Measurements from ENCODE around the gene TPRA1.
A peak's percentile ranks its signal among the peaks of the same experiment; 100 is the strongest.

Gene TPRA1

DNA sequence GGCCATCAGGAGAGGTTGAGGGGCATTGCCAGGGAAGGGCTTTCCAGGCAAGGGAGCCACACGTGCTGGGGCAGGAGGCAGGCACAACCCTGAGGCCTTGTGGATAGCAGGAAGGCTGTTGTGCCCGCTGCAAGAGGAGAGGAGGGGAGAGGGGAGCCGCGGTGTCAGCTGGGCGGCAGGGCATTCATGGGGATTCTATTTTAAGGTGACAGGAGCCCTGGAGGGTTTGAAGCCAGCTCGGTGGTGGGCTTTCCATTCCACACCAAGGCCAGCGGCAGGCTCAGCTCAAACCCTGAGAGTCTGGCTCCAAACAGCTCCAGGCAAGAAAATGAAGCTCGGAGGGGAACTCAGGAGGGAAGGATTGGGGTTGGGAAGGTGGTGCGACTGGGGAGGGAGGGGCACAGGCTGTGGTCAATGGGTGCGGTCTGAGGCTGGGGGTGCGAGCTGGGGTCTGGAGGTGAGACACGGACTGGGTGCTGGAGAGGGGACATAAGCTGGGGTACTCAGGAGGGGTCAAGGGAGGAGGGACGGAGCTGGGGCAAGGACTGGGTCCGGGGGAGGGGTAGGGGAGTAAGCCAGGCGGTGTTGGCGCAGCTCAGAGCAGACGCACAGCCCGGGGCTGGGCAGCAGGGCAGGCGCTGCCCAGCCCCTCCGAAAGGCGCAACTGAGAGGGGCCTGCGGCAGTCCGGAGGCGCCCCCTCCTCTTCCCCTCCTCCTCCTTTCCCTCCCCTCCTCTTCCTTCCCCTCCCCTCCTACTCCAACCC, 43.4 kb downstream of the TPRA1 start:
- peak; percentile 7; the same call in 2 of the 3 replicates for ATAC-seq
- TF ChIP-seq TOX (CRISPR knock-in tag; IDR thresholded peaks at IDR 0.05; ENCODE audit: borderline replicate concordance), result no peak

- TF ChIP-seq RARB (CRISPR knock-in tag; IDR thresholded peaks at IDR 0.05) (no peak), ZNF70 (CRISPR knock-in tag; IDR thresholded peaks at IDR 0.05) (no peak), PPARA (CRISPR knock-in tag; IDR thresholded peaks at IDR 0.05; ENCODE audit: borderline replicate concordance) (no peak), CREB5 (CRISPR knock-in tag; IDR thresholded peaks at IDR 0.05; ENCODE audit: low read depth) (no peak), ARNTL (CRISPR knock-in tag; IDR thresholded peaks at IDR 0.05; ENCODE audit: borderline replicate concordance, low read depth) (no peak), ZNF8 (CRISPR knock-in tag; IDR thresholded peaks at IDR 0.05) (no peak), OSR1 (CRISPR knock-in tag; IDR thresholded peaks at IDR 0.05) (no peak), TOX (CRISPR knock-in tag; IDR thresholded peaks at IDR 0.05; ENCODE audit: borderline replicate concordance) (no peak)
- TF ChIP-seq, protein P1, sequence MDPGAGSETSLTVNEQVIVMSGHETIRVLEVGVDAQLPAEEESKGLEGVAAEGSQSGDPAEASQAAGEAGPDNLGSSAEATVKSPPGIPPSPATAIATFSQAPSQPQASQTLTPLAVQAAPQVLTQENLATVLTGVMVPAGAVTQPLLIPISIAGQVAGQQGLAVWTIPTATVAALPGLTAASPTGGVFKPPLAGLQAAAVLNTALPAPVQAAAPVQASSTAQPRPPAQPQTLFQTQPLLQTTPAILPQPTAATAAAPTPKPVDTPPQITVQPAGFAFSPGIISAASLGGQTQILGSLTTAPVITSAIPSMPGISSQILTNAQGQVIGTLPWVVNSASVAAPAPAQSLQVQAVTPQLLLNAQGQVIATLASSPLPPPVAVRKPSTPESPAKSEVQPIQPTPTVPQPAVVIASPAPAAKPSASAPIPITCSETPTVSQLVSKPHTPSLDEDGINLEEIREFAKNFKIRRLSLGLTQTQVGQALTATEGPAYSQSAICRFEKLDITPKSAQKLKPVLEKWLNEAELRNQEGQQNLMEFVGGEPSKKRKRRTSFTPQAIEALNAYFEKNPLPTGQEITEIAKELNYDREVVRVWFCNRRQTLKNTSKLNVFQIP (CRISPR knock-in tag; IDR thresholded peaks at IDR 0.05; ENCODE audit: borderline replicate concordance, low read depth), result no peak
- ATAC-seq, result no peak
Observed at GRCh38 chr3:127546554-127546953, 44.0 kb downstream of the TPRA1 start.

DNA sequence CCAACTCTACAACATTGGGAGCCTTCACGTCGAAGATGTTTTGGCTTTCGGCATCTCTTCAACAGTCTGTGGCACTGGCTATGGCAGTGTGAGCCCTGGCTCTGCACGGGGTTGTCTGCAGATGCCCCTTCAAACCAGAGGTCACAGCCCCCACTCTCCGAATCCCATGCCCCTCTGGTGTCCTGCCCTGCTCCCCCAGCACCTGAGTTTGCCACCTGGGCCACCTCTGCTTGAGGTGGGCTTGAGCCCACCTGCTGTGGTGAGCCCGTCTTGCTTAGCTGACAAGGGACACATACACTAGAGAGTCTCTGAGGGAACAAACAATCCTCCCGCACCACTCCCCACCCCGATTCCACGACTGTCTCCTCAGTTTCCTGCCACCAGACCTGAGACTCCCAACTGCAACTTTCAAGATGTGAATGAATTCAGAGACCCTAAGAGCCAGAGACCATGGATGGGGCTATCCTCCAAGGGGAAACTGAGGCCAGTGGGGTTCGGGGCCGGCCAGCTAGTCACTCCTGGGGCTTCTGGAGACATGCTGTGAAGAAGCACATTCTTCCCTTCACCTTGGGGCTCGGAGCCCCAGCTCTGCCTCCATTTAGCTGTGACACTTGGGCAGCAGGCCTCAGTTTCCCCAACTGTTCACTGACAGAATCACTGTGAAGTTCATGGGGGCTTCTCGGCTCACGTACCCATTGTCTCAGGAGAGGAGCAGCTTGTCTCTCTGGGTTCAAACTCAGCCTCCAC, 44.6 kb downstream of the TPRA1 start:
- ATAC-seq, result no peak

GRCh38 chr3:127545216-127545615, 45.3 kb downstream of the TPRA1 start:
- no peak for ATAC-seq
- TF ChIP-seq ZNF8 (CRISPR knock-in tag; IDR thresholded peaks at IDR 0.05) (no peak), TCF4 (CRISPR knock-in tag; IDR thresholded peaks at IDR 0.05; ENCODE audit: borderline replicate concordance) (no peak), ZFP3 (CRISPR knock-in tag; IDR thresholded peaks at IDR 0.05) (no peak), ZC3H10 (CRISPR knock-in tag; IDR thresholded peaks at IDR 0.05) (no peak), CREB5 (CRISPR knock-in tag; IDR thresholded peaks at IDR 0.05; ENCODE audit: low read depth) (no peak), PPARA (CRISPR knock-in tag; IDR thresholded peaks at IDR 0.05; ENCODE audit: borderline replicate concordance) (no peak)

More for the DNA sequence above, 44.6 kb downstream of the TPRA1 start:
- TF ChIP-seq ZNF70 (CRISPR knock-in tag; IDR thresholded peaks at IDR 0.05) (no peak), RARB (CRISPR knock-in tag; IDR thresholded peaks at IDR 0.05) (no peak), ISL1 (CRISPR knock-in tag; IDR thresholded peaks at IDR 0.05) (no peak), OSR1 (CRISPR knock-in tag; IDR thresholded peaks at IDR 0.05) (no peak), TCF4 (CRISPR knock-in tag; IDR thresholded peaks at IDR 0.05; ENCODE audit: borderline replicate concordance) (no peak)

GRCh38 chr3:127544803-127545201, 45.7 kb downstream of the TPRA1 start:
- no peak for TF ChIP-seq TOX (CRISPR knock-in tag; IDR thresholded peaks at IDR 0.05; ENCODE audit: borderline replicate concordance)
- TF ChIP-seq ZNF8 (CRISPR knock-in tag; IDR thresholded peaks at IDR 0.05), result no peak
- no peak for TF ChIP-seq ZNF70 (CRISPR knock-in tag; IDR thresholded peaks at IDR 0.05)
- TF ChIP-seq ZC3H10 (CRISPR knock-in tag; IDR thresholded peaks at IDR 0.05), result no peak
- TF ChIP-seq ISL1 (CRISPR knock-in tag; IDR thresholded peaks at IDR 0.05), result no peak
- TF ChIP-seq ARNTL (CRISPR knock-in tag; IDR thresholded peaks at IDR 0.05; ENCODE audit: borderline replicate concordance, low read depth), result no peak
- TF ChIP-seq ZNF565 (CRISPR knock-in tag; conservative IDR thresholded peaks at IDR 0.05; ENCODE audit: low read depth), result no peak
- no peak for TF ChIP-seq CSDC2 (CRISPR knock-in tag; IDR thresholded peaks at IDR 0.05)
- no peak for TF ChIP-seq PPARA (CRISPR knock-in tag; IDR thresholded peaks at IDR 0.05; ENCODE audit: borderline replicate concordance)
- TF ChIP-seq ZFP3 (CRISPR knock-in tag; IDR thresholded peaks at IDR 0.05), result no peak
- TF ChIP-seq SNAI2 (CRISPR knock-in tag; IDR thresholded peaks at IDR 0.05), result no peak
- TF ChIP-seq CSRNP3 (CRISPR knock-in tag; IDR thresholded peaks at IDR 0.05), result no peak
- TF ChIP-seq, protein P2, sequence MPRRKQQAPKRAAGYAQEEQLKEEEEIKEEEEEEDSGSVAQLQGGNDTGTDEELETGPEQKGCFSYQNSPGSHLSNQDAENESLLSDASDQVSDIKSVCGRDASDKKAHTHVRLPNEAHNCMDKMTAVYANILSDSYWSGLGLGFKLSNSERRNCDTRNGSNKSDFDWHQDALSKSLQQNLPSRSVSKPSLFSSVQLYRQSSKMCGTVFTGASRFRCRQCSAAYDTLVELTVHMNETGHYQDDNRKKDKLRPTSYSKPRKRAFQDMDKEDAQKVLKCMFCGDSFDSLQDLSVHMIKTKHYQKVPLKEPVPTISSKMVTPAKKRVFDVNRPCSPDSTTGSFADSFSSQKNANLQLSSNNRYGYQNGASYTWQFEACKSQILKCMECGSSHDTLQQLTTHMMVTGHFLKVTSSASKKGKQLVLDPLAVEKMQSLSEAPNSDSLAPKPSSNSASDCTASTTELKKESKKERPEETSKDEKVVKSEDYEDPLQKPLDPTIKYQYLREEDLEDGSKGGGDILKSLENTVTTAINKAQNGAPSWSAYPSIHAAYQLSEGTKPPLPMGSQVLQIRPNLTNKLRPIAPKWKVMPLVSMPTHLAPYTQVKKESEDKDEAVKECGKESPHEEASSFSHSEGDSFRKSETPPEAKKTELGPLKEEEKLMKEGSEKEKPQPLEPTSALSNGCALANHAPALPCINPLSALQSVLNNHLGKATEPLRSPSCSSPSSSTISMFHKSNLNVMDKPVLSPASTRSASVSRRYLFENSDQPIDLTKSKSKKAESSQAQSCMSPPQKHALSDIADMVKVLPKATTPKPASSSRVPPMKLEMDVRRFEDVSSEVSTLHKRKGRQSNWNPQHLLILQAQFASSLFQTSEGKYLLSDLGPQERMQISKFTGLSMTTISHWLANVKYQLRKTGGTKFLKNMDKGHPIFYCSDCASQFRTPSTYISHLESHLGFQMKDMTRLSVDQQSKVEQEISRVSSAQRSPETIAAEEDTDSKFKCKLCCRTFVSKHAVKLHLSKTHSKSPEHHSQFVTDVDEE (CRISPR knock-in tag; IDR thresholded peaks at IDR 0.05), result no peak
- no peak for TF ChIP-seq OSR1 (CRISPR knock-in tag; IDR thresholded peaks at IDR 0.05)
- ATAC-seq, result no peak
